ENCODE measurements around the gene LYST. TPM values are rescaled to one million over a fixed set of nuclear protein-coding genes. Genes with fewer than 3 reads are reported as not detected.

The LYST gene
- total RNA-seq, 4 donors from 2014 or later = 48.0 to 62.8 (median 61.0) TPM

DNA sequence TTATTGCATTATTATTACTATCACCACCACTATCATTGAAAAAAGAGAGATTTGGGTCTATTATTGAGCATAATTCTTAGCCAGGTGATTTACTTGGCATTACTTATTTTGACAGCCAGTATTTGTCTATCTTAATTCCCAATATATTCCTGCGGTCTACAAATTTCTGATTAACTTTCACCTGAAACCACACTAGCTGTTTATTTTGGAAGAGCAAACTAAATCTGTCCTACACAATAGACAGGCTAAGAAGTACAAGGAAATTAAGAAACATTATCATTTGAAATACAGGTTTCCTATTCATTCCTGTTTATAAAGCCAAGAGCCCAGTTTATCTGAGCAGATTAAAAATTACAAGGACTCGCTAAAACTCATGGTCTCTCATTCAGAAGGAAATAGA, 6.9 kb upstream of the LYST start:
- WGBS, 2 donors = 67 to 71% methylated on average over 2 of the region's 2 CpGs
- DNase-seq (ENCODE audit: low spot score in 2 of 2) = no peak

DNA sequence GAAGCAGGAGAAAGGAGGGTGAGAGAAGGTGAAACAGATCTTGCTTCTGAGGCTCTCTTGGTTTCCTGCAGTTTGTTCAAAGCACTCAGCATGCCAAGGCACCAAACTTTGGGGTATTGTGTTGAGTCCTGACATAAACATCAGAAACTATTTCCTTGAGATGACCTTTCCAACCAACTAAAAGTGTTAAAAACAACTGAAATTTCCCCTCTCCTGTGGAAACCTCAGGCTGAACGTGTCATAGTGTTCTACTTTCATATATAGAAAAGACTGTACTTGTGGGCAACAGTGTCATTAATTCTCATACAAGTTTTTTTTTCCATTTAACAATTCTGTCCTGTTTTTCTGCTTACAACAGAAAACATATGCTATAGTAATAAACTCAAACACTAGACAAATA, 6.3 kb upstream of the LYST start:
- Histone ChIP-seq H3K27ac (peak overlapping the region in 1 of 4 donors; percentile 2), H3K4me3 (no peak overlapping the region), H3K9me3 (no peaks in the 10 kb centered on the region), H3K4me1 (peaks cover 0 to 12% (median 4%) of the 10 kb centered on the region in 4 donors), H3K27me3 (no peaks in the 10 kb centered on the region), H3K36me3 (no peaks in the 10 kb centered on the region)
- WGBS, 2 donors = 47% methylated on average over 1 of the region's 1 CpG
- DNase-seq (ENCODE audit: low spot score in 2 of 2) = no peak
- TF ChIP-seq, protein P1, sequence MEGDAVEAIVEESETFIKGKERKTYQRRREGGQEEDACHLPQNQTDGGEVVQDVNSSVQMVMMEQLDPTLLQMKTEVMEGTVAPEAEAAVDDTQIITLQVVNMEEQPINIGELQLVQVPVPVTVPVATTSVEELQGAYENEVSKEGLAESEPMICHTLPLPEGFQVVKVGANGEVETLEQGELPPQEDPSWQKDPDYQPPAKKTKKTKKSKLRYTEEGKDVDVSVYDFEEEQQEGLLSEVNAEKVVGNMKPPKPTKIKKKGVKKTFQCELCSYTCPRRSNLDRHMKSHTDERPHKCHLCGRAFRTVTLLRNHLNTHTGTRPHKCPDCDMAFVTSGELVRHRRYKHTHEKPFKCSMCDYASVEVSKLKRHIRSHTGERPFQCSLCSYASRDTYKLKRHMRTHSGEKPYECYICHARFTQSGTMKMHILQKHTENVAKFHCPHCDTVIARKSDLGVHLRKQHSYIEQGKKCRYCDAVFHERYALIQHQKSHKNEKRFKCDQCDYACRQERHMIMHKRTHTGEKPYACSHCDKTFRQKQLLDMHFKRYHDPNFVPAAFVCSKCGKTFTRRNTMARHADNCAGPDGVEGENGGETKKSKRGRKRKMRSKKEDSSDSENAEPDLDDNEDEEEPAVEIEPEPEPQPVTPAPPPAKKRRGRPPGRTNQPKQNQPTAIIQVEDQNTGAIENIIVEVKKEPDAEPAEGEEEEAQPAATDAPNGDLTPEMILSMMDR (IDR thresholded peaks at IDR 0.05) = no peak
- no peak for TF ChIP-seq EP300 (IDR thresholded peaks at IDR 0.05)
- no peak for TF ChIP-seq POLR2A (IDR thresholded peaks at IDR 0.05)

More for the DNA sequence above, 6.9 kb upstream of the LYST start:
- peaks cover 0 to 12% (median 4%) of the 10 kb centered on the region in 4 donors for H3K4me1 ChIP-seq
- H3K9me3 ChIP-seq = no peaks in the 10 kb centered on the region
- no peaks in the 10 kb centered on the region for H3K36me3 ChIP-seq
- H3K27me3 ChIP-seq = no peaks in the 10 kb centered on the region
- no peak overlapping the region for H3K4me3 ChIP-seq
- TF ChIP-seq EP300 (IDR thresholded peaks at IDR 0.05) (no peak), POLR2A (IDR thresholded peaks at IDR 0.05) (no peak)
- H3K27ac ChIP-seq = peak overlapping the region in 1 of 4 donors; percentile 2

DNA sequence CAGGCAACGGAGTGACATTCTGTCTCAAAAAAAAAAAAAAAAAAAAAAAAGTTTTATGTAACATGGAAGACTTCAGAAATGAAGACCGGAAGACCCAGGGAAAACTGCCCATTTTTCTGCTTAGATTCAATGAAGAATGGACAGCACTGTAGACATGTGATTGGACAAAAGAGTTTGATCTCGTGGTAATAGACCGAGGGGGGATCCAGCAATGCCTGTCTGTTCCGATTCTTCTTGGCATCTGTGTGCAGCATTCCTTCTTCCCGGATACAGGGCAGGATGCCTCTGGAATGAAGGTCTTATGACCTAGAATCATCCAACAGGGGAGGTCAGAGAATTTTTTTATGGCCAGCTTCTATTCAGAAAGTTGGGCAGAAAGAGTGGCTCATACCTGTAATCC, 5.6 kb upstream of the LYST start:
- no peak for DNase-seq (ENCODE audit: low spot score in 2 of 2)
- H3K4me3 ChIP-seq = no peak overlapping the region
- H3K4me1 ChIP-seq = peaks cover 0 to 17% (median 4%) of the 10 kb centered on the region in 4 donors
- no peaks in the 10 kb centered on the region for H3K36me3 ChIP-seq
- WGBS, 2 donors = 70 to 94% methylated on average over 6 of the region's 6 CpGs
- no peak for TF ChIP-seq EP300 (IDR thresholded peaks at IDR 0.05)
- TF ChIP-seq, protein P1 (IDR thresholded peaks at IDR 0.05) = no peak
- H3K27ac ChIP-seq = no peak overlapping the region
- no peaks in the 10 kb centered on the region for H3K27me3 ChIP-seq
- no peaks in the 10 kb centered on the region for H3K9me3 ChIP-seq

DNA sequence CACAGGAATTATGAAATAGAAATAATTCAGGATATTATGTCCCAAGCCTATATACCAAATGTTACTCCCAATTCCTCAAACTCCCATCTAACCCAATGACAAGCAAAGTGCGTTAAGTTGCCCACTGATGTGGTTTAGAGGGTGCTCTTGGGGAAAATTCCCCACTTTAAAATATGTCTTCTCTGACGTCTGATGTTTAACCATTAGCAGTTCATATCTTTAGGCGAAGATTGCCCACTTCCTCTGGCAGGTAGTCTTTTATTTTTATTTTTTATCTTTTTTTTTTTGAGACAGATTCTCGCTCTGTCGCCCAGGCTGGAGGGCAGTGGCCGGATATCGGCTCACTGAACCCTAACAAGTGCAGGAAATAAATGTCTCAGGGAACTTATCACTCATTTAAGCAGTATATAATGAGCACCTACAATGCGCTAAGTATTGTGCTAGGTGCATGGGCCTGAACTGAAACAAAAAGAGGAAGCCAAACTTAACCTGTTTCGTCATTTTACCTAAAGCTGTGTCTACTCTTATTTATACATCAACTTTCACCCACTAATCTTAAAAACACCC, 1.3 kb upstream of the LYST start:
- Histone ChIP-seq H3K4me1 (peaks cover 0 to 30% (median 14%) of the 10 kb centered on the region in 4 donors), H3K36me3 (no peaks in the 10 kb centered on the region), H3K27ac (peak overlapping the region; percentile 92 to 97 (median 94)), H3K27me3 (no peaks in the 10 kb centered on the region), H3K4me3 (no peak overlapping the region), H3K9me3 (no peaks in the 10 kb centered on the region)
- no peak for DNase-seq (ENCODE audit: low spot score in 2 of 2)
- WGBS, 2 donors = 64 to 75% methylated on average over 9 of the region's 9 CpGs
- TF ChIP-seq, protein P1 (IDR thresholded peaks at IDR 0.05) = no peak
- TF ChIP-seq EP300 (IDR thresholded peaks at IDR 0.05) = no peak
- TF ChIP-seq POLR2A (IDR thresholded peaks at IDR 0.05) = no peak

DNA sequence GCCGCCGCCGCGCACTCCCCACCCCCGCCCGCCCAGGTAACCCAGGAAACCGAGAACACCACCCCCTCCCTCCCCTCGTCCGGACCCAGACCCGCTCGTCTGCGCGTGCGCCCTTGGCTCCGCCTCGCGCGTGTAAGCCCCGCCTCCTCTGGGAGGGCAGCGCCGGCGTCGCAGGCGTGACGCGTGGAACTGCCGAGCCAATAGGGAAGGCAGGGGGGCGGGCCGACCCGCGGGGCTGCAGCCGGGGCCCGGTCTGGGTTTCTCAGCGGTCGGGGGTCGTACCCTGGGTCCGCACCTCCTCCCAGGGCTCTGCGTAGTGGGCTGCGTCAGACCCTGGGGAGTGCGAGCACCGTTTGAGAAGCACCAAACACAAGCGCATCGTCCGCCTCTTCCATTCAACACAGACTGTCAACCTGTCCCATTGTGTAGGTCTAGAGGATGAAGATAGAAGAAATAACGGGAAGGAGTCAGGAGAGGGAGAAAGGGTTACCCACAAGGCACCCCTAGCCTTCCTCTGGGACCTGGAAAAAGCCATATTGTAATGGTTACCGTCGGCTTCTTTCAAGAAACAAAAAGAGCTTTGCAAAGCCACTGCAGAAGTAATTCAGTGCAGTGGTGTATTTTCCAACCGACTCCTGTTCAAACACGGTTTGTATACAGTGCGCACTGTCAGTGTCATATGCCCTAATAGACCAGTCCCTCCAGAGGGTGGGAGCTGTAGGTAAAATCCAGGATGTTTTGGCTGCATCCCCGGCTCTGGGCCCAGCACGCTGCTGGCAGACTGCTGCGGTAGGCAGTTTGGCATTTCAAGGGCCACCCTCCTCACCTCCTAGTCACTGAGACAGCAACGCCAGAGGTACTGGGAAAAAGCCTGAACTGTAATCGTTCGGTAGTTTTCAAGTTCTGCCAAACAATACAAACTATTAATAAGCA, 473 bp upstream of the LYST start:
- peak; percentile 91 to 92 for DNase-seq (ENCODE audit: low spot score in 2 of 2)
- no peaks in the 10 kb centered on the region for H3K9me3 ChIP-seq
- H3K4me3 ChIP-seq = peak overlapping the region; percentile 81 to 100 (median 92)
- H3K27me3 ChIP-seq = no peaks in the 10 kb centered on the region
- H3K36me3 ChIP-seq = no peaks in the 10 kb centered on the region
- 2 to 4% methylated on average over 27 to 30 of the region's 56 CpGs for WGBS, 2 donors
- peak overlapping the region; percentile 92 to 97 (median 94) for H3K27ac ChIP-seq
- peaks cover 0 to 34% (median 14%) of the 10 kb centered on the region in 4 donors for H3K4me1 ChIP-seq
- TF ChIP-seq EP300 (IDR thresholded peaks at IDR 0.05) = peak; percentile 81 to 95
- TF ChIP-seq POLR2A (IDR thresholded peaks at IDR 0.05) = peak; percentile 87 to 91
- TF ChIP-seq, protein P1 (IDR thresholded peaks at IDR 0.05) = no peak

Data from tibial nerve (tissue), 4 donors.